GM12892 (cell line): ENCODE measurements around the gene PPP1R2.

Source experiments
- POLR2A ChIP-seq: IDR thresholded peaks from 2 replicates; pipeline ENCODE4 v1.6.1; 2011; ENCODE audit warnings: low read depth, low read length, control low read depth
- POLR2AphosphoS5 ChIP-seq: IDR thresholded peaks from 2 replicates; pipeline ENCODE4 v1.6.1; 2011; ENCODE audit warnings: low read depth, low read length, control low read depth

DNA sequence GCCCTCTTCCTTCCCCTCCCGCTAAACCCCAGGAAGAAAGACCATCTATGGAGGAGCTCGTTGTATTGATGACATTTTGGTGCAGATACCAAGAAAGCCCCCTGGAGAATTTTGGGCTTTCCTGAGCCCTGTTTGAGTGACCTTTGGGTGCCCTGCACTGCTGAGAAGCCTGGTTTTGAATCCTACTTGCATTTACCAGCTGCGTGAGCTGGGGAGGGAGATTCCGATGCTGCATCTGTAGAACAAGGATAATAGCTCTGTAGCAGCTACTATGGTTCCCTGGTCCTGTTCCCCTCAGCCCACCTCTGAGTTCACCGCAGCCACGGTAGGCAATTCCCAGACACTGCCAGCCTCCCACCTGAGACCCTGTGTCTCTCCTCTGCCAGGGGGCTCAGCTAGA is 35.4 kb upstream of the PPP1R2 start:
- TF ChIP-seq POLR2A (no peak), POLR2AphosphoS5 (no peak)
